Glomerular visceral epithelial cell (primary cell): ENCODE results near the gene CAMTA1.

Experiments used
- DNase-seq: peaks from one replicate; pipeline ENCODE4 v3.0.0-alpha.2; 2016; ENCODE audit errors: extremely low spot score

The CAMTA1 gene

DNA sequence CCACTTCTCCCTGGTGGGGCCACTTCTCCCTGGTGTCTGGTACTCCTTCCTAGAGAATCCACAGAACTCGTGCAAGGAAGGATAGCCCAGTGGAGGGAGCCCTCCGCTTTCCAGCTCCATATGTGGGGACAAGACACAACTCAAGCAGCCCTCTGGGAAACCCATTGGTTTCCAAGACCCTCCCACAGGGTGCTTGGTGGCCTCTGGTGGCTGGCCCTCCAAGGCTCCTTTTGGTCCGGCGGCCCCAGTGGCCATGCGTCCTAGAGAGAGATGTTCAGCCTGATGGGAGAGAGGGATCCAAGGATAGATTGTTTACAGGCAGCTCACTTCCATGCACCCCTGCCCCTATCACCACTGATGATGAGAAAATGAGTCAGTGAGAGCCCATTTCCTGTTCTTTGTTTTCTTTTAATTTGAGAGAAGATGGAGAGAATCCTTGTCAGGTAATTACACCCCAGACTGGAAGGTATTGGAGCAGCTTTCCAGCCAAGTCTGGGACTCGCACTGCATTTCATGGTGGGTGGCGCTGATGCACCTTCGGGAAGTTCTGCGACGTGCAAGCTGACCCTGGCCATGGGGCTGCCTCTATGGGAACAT is 499.7 kb downstream of the CAMTA1 start:
- no peak for DNase-seq

DNA sequence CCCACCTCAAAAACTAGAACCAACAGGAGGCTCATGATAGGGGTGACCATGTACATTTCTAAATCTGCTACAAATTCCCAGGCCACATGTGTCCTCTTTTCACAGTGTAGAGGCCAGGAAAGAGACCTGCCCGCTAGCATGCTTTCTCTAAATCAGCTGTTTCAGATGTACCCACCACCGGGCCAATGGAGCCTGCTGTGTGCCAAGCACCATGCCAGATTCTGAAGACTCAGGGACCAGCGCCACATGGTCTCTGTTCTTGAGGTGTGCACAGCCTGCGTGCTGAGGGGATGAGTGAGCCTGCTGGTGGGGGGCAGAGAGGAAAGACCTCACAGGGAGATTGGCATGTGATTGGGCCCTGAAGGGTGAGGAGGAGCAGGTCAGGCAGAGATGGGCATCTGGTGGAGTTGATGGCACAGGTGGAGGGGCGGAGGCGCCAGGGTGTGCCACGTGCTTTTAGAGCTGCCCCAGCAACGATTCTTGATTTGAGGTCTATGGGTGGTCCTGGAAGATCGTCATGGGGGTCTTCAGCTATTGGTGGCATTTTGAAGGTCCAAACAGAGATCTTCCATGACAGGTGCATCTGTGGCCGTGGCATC is 500.7 kb downstream of the CAMTA1 start:
- DNase-seq = no peak

DNA sequence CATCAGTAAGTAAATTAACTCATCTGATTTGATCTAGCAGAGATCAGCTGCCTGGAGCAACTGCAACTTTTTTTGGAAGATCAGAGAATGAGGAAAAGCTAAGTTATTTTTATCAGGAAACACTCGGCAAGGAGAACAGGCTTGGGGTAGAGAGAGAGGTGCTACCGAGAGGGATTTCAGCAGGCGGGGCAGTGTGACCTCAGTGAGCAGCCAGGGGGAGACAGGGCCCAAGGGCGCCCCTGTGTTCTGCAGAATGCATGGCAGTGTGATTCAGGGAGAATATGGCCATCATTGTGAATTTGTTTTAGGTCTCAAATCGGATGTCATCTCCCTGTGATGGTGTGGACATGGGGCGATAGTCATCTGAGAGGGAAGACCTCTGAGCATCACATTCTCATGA is 501.8 kb downstream of the CAMTA1 start:
- DNase-seq = no peak

DNA sequence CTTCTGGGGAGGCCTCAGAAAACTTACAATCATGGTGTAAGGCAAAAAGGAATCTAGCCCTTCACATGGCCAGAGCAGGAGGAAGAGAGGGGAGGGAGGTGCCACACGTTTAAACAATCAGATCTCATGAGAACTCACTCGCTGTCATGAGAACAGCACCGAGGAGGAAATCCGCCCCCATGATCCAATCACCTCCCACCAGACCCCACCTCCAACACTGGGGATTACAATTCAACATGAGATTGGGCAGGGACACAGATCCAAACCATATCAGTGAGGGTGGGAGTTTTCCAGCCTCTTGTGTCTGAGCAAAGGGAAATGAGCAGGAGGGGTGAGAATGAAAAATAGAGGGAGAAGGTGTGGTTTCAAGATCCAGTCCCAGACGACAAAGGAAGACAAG is 503.7 kb downstream of the CAMTA1 start:
- DNase-seq = no peak

DNA sequence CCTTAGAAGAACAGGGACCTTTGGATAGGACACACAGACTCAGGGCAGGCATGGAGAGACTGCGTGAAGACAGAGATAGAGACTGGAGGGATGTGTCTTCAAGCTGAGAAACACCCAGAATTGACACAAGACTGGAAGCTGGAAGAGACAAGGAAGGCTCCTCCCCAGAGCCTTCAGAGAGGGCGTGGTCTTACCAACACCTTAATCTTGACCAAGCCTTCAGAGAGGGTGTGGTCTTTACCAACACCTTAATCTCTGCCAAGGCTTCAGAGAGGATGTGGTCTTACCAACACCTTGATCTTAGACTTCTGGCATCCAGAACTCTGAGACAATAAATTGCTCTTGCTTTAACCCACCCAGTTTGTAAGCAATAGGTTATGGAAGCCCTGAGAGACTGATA is 504.4 kb downstream of the CAMTA1 start:
- no peak for DNase-seq

DNA sequence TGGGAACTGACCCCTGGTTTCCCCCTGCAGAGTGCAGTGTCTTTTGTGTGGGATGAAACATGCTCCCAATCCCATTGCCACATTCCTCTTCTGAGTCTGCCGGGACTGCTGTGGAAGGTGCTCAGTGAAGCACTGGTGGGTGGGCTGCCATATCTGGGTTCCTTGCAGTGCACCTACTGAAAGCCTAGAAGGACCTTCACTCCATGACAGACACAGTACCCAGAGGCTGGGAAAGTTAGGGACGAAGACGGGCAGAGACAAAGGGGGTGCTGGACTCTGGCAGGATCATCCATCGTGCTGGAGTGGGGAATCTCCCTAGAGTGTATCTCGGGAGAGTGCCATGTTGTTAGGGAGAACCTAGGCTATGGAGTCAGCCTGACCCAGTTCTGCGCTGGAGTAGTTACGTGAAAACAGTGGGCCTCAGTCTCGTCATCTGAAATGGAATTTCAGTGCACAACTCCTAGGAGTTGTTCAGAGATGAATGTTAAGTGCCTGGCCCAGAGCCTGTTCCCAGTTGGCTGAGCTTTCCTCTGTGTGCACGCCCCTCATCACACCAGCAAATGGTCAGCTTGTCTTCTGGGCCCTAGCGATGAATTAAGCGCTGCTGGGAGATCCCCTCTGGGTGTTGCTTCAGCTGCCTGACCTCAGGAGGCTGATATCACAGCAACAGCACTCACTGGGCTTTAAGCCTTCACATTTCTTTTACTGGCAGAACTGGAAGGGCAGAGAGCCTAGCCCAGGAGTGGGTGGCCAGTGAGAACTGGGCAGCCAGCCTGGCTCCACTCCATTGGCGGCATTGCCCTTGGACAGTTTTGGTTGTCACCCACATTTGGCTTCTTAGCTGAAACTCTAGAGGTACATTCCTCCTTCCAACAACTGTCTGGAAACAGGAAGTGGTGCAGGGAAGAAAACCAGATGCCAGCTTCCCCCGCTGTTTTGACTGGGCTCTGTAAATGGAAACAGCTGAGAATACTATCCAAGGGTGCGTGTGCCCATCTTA is 506.0 kb downstream of the CAMTA1 start:
- DNase-seq = no peak

DNA sequence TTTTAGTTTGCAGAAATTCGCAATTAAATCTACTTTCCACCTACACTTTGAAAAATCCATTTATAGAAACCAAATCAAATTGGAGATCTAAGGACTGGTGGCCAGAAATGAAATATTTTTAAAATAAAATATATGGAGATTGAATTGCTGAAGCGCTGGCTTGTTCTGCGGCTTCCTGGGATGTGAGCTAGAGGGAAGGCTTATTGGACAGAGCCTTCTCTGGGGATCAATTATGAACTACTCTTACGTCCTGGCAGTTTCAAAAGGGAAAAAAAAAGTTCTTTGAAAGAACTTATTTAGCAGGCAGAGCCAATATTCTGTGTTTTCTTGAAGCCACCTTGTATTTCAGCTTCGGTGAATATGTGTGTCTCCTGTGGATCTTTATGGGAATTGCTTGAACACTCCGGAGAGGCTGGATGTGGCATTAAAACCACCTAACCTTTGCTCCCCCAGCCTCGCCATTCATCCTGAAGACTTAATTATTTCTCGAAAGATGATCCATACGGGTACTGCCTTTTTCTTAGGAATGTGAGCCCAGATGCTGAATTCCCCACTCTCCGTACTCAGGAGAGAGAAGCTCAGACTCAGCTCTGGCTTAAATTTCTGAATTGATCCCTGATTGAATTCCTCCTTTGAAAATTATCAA is 506.9 kb downstream of the CAMTA1 start:
- DNase-seq = no peak

DNA sequence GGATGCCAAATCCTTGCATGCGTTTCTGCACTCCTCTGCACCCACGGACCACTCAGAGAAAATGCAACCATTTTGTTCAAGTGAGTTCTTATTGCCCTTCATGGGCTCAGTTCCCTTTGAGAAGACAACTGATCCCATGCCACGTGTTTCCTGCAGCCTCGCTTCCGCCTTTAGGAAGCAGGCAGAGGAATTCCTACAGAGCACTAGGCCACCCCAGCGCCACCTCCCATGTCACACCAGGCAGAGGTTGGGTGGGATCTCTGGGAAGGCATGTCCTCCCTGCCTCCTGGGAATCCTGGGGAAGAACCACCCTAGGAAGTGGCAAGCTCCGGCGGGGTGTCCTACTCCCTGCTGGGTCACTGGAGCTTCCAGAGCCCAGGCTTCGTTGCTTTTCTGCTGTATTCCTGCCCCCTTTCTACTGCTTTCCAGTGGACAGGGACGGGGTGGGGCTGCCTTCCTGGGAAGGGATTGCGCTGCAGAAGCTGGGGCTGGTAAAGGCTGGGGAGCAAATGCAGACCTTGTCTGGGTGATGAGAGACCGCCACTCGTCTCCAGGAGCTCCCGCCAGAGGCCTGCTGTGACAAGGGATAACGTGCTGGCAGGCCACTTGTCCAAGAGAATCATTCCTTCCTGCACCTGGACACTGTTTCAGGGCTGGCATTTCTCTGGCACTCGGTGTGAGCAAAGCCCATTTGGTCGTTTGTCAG is 507.6 kb downstream of the CAMTA1 start:
- DNase-seq = no peak

DNA sequence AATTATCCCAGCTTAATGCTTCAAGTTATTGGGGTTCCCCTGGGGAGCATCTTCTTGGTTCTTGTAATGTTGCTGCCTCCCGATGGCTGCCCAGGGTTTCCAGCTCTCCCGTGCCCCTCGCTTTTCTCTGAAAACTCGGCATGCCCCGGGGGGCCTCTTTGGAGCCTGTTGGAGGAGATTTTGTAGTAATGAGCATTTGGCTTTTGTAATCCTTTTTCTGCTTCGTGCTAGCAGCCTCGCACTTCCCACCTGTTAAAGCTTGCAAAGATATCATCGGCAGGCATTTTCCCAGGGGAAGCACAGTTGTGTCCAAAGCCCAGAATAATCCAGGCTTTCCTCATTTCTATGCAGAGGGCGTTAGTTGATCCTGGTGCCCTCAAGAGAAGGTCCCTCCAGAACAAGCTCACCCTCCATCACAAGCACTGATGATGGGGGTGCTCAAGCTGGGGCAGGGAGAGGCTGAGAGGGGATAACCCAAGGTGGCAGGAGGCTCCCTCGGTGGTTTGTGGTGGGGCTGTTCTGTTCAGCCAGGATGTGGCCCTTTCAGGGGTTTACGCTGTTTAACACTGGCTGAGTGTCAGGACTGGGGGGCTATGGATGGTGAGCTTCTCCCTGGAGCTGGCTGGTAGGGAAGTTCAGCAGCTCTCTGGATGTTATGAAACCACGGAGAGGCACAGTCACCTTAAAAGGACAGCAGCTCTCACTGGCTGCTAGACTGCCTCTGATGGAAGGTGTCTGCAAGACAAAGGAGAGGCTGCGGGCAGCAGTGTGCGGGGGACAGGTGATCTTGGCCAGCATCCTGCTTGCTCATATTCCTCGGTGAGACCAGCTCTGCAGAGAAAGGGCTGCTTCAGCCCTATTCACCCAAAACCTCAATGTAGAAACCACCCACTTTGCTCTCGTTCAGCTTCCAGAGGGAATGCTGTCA is 508.7 kb downstream of the CAMTA1 start:
- DNase-seq = no peak

DNA sequence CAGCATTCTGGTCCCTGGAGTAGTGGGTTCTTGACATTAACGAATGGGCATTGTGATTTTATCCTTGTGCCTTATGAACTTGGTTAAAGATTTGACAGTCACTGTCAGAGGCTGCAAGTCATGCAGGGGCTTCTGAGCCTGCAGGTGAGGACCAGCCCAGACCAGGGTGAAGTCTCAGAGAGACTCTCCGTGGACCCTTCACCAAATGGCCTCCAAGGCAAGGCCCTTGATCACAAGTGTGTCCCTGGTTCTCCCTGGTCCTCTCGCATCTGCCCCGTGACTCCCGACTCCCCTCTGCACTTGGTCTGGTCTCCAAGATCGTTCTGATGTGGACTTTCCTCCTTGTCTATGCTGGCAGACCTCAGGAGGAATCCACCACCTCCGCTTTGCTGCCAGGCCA is 509.4 kb downstream of the CAMTA1 start:
- DNase-seq = no peak

DNA sequence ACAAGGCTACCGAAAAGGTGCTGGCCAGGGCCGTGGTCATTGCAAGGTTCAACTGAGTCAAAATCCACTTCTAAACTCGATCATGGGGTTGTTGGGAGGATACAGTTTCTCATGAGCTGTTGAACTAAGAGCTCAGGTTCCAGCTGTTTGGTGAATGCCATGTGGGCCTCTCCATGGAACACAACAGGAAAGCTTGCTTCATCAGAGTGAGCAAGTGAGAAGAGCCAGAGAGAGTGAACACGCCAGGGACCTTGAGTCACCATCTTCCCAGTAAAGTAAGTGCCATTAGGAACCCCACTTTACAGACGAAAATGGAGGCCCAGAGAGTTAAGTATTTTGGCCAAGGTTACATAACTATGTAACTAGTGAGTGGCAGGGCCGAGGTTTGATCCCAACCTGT is 510.7 kb downstream of the CAMTA1 start:
- DNase-seq = no peak

DNA sequence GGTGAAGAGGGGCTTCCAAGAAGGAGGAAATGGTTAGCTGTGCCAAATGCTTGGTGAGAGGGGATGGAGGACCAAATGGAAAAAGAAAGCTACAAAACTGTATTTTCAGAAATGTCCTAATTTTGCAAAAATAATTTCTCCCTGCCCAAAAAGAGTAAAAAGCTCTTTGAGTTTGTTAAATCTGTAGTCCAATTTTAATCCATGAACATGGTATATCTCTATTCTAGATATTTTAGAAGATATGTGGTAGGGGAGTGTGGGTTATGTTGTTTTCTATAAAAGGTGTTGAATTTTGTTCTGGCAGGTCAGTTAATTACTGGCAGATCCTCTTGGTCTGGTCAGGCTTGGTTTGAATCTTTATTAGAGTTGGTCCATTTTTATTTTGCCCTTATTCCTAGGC is 511.7 kb downstream of the CAMTA1 start:
- no peak for DNase-seq

DNA sequence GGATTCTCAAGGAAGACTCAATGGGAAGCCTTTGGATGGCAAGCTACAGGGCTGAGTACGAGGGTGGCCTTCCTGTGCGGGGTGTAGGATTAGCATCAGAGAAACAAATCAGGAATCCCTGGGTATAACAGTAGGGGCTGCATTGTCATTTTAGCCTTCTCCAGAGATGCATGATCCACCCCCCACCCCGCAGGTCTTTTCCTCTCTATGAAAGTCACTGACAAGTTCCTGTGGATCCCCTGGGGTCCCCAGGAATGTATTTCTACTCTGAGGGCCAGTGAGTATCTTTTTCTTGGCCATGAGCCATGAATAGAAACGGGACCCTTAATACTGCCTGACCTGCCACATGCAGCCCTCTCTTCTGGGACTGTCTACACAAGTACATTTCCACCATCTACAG is 512.9 kb downstream of the CAMTA1 start:
- no peak for DNase-seq

DNA sequence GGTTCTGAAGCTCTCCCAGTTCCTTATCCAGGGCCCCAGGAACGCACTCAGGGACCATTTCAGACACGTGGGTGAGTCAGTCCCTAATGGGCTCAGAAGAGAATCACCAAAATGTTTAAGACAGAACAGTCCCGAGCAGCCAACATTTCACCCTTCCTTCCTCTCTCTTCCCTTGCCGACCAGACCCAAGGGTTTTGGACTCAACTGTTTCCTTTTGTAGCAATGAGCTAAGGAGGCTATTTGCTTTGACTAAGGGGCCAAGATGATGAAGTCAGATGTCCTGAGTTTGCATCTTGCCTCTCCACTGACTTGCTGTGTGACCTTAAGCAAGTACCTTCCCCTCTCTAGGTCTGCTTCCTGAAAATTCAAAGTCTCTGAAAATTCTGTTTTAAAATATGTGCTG is 513.5 kb downstream of the CAMTA1 start:
- peak; percentile 36 for DNase-seq

DNA sequence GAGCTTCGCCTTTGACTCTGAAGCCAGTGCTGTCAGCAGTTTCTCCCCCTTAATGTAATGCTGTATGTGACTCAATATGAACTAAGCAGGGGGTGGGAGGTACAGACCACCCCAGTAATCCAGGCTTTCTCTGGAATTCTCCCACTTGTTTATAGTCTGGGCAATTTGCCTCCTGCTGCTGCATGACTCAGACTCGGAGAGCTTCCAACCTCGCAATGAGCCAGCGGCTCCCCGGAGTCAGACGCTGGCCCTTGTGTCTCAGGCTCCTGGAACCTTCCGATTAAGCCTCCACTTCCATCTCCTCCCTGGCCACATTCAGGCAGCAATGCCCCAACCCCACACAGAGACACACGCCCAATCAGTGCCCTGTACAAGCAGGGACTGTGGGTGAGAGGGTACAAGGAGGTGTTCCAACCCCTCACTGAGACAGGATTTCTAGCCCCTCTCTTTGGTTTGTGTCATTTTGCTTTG is 514.1 kb downstream of the CAMTA1 start:
- DNase-seq = peak; percentile 96

DNA sequence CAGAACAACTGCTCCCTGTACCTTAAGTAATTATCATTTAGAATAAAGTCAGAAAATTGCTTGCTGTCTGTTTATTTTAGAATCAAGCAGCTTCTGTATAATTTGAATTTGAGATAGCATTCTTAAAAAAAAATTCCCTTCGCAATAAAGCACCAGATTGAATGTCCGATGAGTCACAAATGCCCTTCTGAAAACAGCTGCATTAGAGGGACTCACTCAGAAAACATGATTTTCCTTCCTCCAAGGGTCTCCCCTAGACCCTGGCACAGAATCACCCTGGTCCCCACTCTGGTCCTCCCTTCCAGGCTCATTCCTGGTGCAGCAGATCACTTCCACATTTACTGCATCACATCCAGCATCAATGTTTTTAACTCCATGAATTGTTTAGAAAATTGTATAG is 514.7 kb downstream of the CAMTA1 start:
- DNase-seq = peak; percentile 42

DNA sequence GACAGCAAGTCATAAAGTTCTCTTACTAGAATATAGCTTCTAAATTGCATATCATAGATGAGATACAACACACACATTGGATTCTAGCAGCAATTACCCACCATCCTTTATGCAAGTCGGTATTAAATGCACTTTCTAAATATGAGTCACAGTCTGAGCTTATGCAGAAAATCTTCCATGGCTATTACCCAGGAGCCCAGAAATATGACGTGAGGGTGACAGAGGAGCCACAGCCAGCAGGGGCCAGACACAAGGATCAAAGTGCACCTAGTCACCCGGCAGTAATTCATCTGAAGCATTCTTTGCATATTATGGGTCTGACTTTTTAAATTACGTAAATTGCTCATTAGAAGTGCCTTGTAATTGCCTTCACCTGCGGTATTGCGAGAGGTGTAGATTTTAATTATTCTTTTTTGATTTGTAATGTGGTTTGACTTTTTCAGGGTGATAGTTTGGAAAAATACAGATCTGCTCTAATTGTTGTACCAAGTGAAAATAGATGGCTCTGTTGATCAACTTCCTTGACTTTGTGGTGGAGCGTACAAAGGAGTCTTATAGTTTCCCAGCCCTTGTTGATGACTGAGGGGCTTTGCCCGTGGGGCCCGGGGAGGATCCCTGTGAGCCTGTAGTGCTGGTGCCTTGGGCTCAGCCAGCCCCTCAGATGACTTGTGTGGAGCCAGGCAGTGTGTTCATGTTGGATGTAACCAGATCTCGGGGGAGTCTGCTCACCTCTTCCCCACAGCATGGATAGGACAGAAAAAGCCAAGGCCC is 515.8 kb downstream of the CAMTA1 start:
- peak; percentile 82 for DNase-seq

DNA sequence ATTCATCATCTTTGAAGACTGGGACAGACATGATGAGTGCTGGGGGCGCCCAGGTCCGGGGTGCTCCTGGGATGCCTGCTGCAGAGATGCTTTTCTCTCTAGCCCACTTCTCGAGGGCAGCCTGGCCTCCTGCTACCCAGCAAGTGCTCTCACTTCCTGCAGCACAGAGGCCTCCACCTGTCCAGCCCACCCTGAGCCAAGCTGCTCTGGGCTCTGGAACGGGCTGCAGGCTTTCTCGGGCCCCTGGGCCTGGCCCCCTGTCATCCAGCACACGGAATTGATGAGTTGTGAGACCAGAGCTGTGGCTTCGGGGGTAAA is 516.4 kb downstream of the CAMTA1 start:
- no peak for DNase-seq

DNA sequence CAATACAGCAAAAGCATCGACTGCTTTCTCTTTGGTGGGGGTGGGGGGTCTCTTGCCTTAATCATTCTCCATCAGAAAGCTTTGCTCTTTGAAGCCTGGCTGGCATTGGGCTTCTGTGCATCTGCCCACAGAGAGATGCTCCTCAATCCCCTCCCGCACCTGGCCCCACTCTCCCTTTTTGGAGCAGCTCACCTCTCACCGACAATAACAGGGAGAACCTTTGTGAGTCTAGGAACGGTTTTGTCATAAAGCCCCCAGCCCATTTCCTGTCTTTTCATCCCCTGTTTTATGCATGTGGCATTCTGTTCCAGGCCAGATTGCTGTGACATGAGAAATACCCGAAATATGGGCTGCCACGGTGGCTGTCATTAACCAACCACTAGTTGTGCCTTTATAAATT is 516.9 kb downstream of the CAMTA1 start:
- DNase-seq = no peak

DNA sequence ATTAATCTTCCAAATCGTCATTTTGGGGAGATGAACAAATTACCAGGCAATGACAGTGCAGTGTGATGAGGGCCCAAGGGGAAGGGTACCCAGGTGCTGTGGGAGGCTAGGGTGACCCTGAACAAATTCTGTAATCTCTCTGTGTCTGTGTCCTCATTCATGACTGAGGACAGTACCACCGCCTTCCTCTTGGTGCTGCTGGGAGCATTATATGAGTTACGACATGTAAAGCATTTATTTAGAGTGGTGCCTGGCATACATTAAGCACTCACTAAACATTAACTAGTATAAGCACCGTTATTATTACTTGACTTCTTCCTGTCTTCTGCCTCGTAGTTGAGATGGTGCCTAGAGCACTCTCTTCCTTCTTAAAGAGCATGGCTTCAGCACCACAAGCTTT is 517.6 kb downstream of the CAMTA1 start:
- peak; percentile 48 for DNase-seq
